Tibial nerve (tissue), 4 donors: ENCODE results near the gene GLYR1. TPM values are rescaled to one million over a fixed set of nuclear protein-coding genes. Genes with fewer than 3 reads are reported as not detected.

Source experiments
- DNase-seq, 2 donors: peaks; one replicate each; pipeline ENCODE4 v3.0.0-alpha.2; 2019; ENCODE audit warnings: low spot score in 2 of 2
- H3K27ac ChIP-seq, 4 donors: fragments of 200-600 bp; sonication (generic) in 3 of 4; one replicate each; pipeline ENCODE4 v1.5.1; 2017 to 2019; ENCODE audit warnings: mild to moderate bottlenecking in 1 of 4
- H3K27me3 ChIP-seq, 2 donors: fragments of 200-600 bp; sonication (generic) in 1 of 2; one replicate each; pipeline versions ENCODE4 v1.5.1 to v1.6.0; 2017 to 2019
- H3K36me3 ChIP-seq, 3 donors: fragments of 200-600 bp; sonication (generic); one replicate each; pipeline ENCODE4 v1.5.1; 2018 to 2019
- H3K4me1 ChIP-seq, 4 donors: fragments of 200-600 bp; sonication (generic) in 3 of 4; one replicate each; pipeline ENCODE4 v1.5.1; 2017 to 2019
- H3K4me3 ChIP-seq, 4 donors: fragments of 200-600 bp; sonication (generic) in 3 of 4; one replicate each; pipeline ENCODE4 v1.5.1; 2017 to 2019; ENCODE audit warnings: mild to moderate bottlenecking in 1 of 4, moderate library complexity in 1 of 4
- H3K9me3 ChIP-seq, 4 donors: fragments of 200-600 bp; sonication (generic) in 3 of 4; one replicate each; pipeline ENCODE4 v1.5.1; 2017 to 2019
- CTCF ChIP-seq, 5 experiments: fragments of 200-600 bp in 3 of 5; fragments of 450-650 bp in 2 of 5; sonication (generic) in 3 of 5; IDR thresholded peaks; one replicate each; pipeline ENCODE4 v1.5.1; 2016 to 2019; ENCODE audit warnings: antibody characterized with exemption in 5 of 5, mild to moderate bottlenecking in 3 of 5, moderate library complexity in 2 of 5
- EP300 ChIP-seq, 2 donors: sonication (generic); formaldehyde crosslinking; IDR thresholded peaks; one replicate each; pipeline ENCODE4 v1.6.1; 2017; ENCODE audit warnings: antibody characterized with exemption in 2 of 2, mild to moderate bottlenecking in 1 of 2
- POLR2A ChIP-seq, 2 donors: fragments of 450-650 bp; IDR thresholded peaks; one replicate each; pipeline ENCODE4 v1.6.1; 2017; ENCODE audit warnings: antibody characterized with exemption in 2 of 2, mild to moderate bottlenecking in 2 of 2, moderate library complexity in 2 of 2
- WGBS, 2 donors: methylation state at CpG; one replicate each; pipeline ENCODE4 v1.1.5; 2018; 5-methylcytosine and 5-hydroxymethylcytosine counted together
- total RNA-seq, 4 donors: library from RNA; depleted of rRNA; stranded (reverse); fragments of >200 nt; gene quantifications; one replicate each; pipeline ENCODE4 v1.1.0, GENCODE V29; 2016

Gene GLYR1
- total RNA-seq, 4 donors from 2014 or later, result 42.0 to 59.4 (median 50.9) TPM

GRCh38 chr16:4883501-4883900, 36.4 kb upstream of the GLYR1 start:
- Histone ChIP-seq H3K4me1 (peaks cover 0 to 12% (median 0%) of the 10 kb centered on the region in 4 donors), H3K27ac (no peak overlapping the region), H3K4me3 (no peak overlapping the region), H3K36me3 (peaks cover 0 to 100% (median 15%) of the 10 kb centered on the region in 3 donors), H3K9me3 (no peaks in the 10 kb centered on the region), H3K27me3 (no peaks in the 10 kb centered on the region)
- 95 to 97% methylated on average over 25 of the region's 25 CpGs for WGBS, 2 donors
- no peak for TF ChIP-seq CTCF (IDR thresholded peaks at IDR 0.05)
- no peak for TF ChIP-seq POLR2A (IDR thresholded peaks at IDR 0.05)
- TF ChIP-seq EP300 (IDR thresholded peaks at IDR 0.05), result no peak
- no peak for DNase-seq

GRCh38 chr16:4882633-4883285, 35.7 kb upstream of the GLYR1 start:
- TF ChIP-seq POLR2A (IDR thresholded peaks at IDR 0.05) (no peak), CTCF (IDR thresholded peaks at IDR 0.05) (no peak), EP300 (IDR thresholded peaks at IDR 0.05) (no peak)
- no peaks in the 10 kb centered on the region for H3K27me3 ChIP-seq
- 77 to 78% methylated on average over 11 of the region's 11 CpGs for WGBS, 2 donors
- no peak overlapping the region for H3K27ac ChIP-seq
- H3K9me3 ChIP-seq, result no peaks in the 10 kb centered on the region
- no peak overlapping the region for H3K4me3 ChIP-seq
- peaks cover 0 to 12% (median 0%) of the 10 kb centered on the region in 4 donors for H3K4me1 ChIP-seq
- peaks cover 0 to 100% (median 21%) of the 10 kb centered on the region in 3 donors for H3K36me3 ChIP-seq
- DNase-seq, result peak in 1 of 2 donors; percentile 23

GRCh38 chr16:4882000-4882632, 35.0 kb upstream of the GLYR1 start:
- Histone ChIP-seq H3K27me3 (no peaks in the 10 kb centered on the region), H3K36me3 (peaks cover 0 to 100% (median 26%) of the 10 kb centered on the region in 3 donors), H3K27ac (no peak overlapping the region), H3K4me1 (peaks cover 0 to 12% (median 0%) of the 10 kb centered on the region in 4 donors), H3K9me3 (no peaks in the 10 kb centered on the region), H3K4me3 (no peak overlapping the region)
- no peak for DNase-seq
- no peak for TF ChIP-seq POLR2A (IDR thresholded peaks at IDR 0.05)
- TF ChIP-seq CTCF (IDR thresholded peaks at IDR 0.05), result no peak
- TF ChIP-seq EP300 (IDR thresholded peaks at IDR 0.05), result no peak
- 65 to 70% methylated on average over 14 of the region's 14 CpGs for WGBS, 2 donors

GRCh38 chr16:4880006-4880580, 33.0 kb upstream of the GLYR1 start:
- Histone ChIP-seq H3K4me3 (no peak overlapping the region), H3K4me1 (peaks cover 0 to 12% (median 0%) of the 10 kb centered on the region in 4 donors), H3K27ac (no peak overlapping the region), H3K9me3 (no peaks in the 10 kb centered on the region), H3K27me3 (no peaks in the 10 kb centered on the region), H3K36me3 (peaks cover 0 to 100% (median 33%) of the 10 kb centered on the region in 3 donors)
- TF ChIP-seq POLR2A (IDR thresholded peaks at IDR 0.05) (no peak), CTCF (IDR thresholded peaks at IDR 0.05) (no peak), EP300 (IDR thresholded peaks at IDR 0.05) (no peak)
- no peak for DNase-seq
- WGBS, 2 donors, result 92% methylated on average over 9 to 17 of the region's 17 CpGs

GRCh38 chr16:4879049-4879448, 32.0 kb upstream of the GLYR1 start:
- WGBS, 2 donors, result 73 to 77% methylated on average over 4 of the region's 4 CpGs
- no peaks in the 10 kb centered on the region for H3K9me3 ChIP-seq
- H3K27me3 ChIP-seq, result no peaks in the 10 kb centered on the region
- H3K27ac ChIP-seq, result no peak overlapping the region
- peaks cover 0 to 12% (median 0%) of the 10 kb centered on the region in 4 donors for H3K4me1 ChIP-seq
- peaks cover 0 to 100% (median 41%) of the 10 kb centered on the region in 3 donors for H3K36me3 ChIP-seq
- TF ChIP-seq POLR2A (IDR thresholded peaks at IDR 0.05), result no peak
- no peak for TF ChIP-seq CTCF (IDR thresholded peaks at IDR 0.05)
- no peak for TF ChIP-seq EP300 (IDR thresholded peaks at IDR 0.05)
- H3K4me3 ChIP-seq, result no peak overlapping the region
- DNase-seq, result no peak
